ENCODE results near the gene IL1RAPL1.
A peak's percentile ranks its signal among the peaks of the same experiment; 100 is the strongest.

Gene IL1RAPL1

GRCh38 chrX:28626515-28626914 is 39.3 kb downstream of the IL1RAPL1 start:
- FAIRE-seq (no peak), DNase-seq (ENCODE audit: low spot score) (no peak)

DNA sequence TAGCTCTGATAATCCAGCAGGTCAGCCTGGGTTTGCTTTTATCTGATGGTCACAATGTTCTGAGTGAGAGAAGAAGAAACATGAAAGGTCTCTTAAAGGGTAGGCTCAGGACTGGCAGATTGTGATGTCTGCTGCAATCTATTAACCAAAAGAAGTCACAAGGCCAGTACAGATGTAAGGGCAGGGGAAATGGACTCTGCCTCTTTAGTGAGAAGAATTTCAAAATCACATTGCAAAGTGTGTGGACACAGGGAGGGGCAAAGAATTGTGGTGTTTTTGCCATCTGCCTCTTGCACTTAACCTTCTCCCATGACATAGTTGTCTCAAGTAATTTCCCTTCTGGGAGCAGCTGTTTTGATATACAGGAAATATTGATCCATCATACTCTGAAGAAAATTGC is 40.9 kb downstream of the IL1RAPL1 start:
- FAIRE-seq (no peak), DNase-seq (ENCODE audit: low spot score) (no peak)

- FAIRE-seq (no peak), DNase-seq (ENCODE audit: low spot score) (no peak)
Measured at GRCh38 chrX:28638775-28639174, 51.5 kb downstream of the IL1RAPL1 start.

DNA sequence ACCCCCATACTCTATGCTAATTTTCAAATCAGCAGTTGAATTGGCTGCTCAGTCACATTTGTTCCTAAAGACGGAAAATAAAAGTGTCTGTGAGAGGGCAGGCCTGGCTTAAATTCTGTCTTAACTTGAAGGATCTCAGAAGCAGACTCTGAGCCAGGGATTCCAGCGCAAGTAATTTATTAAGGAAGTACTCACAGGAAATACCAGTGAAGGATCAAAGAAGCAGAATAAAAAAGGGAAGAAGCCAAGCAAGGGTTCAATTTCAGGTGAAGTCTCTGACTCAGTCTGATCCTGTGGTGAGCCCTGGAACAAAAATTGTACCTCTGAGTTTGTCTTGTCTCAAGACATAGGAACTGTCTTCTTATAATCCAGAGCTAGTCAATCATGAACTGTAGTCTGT is 52.2 kb downstream of the IL1RAPL1 start:
- FAIRE-seq (no peak), DNase-seq (ENCODE audit: low spot score) (peak; percentile 0)

- DNase-seq (ENCODE audit: low spot score), result no peak
- FAIRE-seq, result no peak
Measured at GRCh38 chrX:28649541-28649940, 62.3 kb downstream of the IL1RAPL1 start.

DNA sequence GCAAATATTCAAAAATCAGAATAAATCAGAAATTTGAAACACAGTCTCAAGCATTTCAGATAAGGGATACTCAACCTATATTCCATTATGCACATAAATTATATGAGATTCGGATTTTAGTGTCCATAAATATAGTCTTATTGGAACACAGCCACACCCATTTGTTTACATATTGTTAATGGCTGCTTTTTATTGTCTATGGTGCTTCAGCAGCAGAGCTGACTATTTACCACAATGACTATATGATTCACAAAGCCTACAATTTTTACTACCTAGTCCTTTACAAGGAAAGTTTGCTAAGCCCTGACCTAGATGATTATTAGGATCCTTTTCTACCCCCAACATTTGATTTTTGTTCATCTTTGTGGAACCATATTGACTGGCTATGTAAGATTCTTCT is 63.9 kb downstream of the IL1RAPL1 start:
- DNase-seq (ENCODE audit: low spot score) (no peak), FAIRE-seq (no peak)

DNA sequence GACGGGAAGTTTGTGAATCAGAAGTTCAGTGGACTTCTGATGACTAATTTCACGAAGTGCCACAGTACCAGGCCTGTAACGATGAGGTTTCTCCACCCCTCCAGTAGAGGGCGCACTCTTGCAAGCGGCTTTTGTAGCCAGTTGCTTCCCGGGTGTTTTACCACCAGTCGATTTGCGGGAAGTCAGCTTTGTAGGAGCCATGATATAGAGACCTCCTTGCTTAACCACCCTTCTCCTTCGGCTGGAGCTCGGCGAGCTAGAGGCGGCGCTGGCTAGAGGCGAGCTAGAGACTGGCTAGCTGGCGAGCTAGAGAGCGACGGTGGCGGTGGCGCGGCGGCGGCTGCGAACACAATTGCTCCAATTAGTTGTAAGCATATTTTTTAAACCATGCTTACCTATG is 72.0 kb downstream of the IL1RAPL1 start:
- FAIRE-seq, result no peak
- DNase-seq (ENCODE audit: low spot score), result peak; percentile 0

DNA sequence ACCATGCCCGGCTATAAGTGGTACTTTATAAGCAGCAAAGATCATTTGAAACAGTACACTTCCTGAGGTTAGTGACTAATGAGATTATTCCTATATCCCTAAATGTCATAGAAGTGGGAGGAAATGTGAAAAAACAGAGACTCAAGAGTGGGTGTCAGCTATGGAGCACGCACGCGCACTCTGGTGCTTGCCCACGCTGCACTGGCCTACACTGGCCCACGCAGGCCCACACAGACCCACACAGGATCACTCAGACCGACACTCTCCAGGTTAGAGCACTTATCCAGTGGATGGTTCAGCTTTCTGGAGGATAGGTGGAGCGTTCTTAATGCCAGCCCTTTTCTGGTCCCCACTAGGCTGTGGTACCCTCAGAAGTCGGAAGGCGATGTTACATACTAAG is 78.5 kb downstream of the IL1RAPL1 start:
- no peak for FAIRE-seq
- DNase-seq (ENCODE audit: low spot score), result no peak

DNA sequence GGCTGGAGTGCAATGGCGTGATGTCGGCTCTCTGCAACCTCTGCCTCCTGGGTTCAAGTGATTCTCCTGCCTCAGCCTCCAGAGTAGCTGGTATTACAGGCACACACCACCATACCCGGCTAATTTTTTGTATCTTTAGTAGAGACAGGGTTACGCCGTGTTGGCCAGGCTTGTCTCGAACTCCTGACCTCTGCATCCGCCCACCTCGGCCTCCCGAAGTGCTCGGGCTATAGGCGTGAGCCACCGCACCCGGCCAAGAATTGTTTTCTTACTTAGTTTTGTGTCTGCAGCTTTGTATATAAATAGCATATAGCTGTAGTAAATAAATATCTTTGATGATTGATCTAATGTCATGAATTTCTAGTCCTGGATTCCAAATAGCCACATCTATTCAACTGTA is 81.1 kb downstream of the IL1RAPL1 start:
- DNase-seq (ENCODE audit: low spot score) (no peak), FAIRE-seq (no peak)

DNA sequence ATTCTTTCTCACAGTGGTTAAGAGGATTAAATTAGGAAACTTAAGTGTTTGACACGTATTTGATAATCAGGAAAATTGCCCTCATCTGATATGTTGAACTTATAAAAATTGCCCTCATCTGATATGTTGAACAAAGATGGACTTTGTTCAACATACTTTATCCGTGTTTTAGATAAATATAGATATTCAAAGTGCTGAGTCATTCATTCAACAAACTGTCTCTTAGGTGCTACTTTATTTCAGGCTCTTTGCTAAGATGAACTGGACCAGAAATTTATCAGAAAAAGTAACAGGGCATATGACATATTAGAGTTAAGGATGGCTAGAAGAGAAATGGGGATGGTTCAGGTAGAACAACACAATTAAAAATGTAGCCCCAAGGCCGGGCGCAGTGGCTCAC is 81.7 kb downstream of the IL1RAPL1 start:
- FAIRE-seq, result no peak
- DNase-seq (ENCODE audit: low spot score), result no peak

DNA sequence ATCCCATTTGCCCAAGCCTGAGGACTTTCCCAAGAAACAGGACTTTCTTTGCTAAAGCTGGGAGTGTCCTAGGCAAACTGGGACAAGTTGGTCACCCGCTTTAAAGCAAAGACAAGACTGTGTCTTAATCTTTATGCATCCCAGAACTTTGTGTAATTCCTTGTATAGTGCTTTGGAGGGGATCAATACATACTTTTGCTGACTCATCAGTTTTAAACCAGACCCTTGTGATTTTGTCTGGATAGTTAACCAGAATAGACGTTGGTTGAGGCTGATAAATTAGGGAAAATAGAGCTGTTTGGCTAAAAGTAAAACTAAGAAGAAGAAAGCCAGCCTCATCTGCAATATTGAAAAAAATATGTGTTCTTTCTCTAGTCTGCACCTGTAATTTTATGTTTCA is 82.8 kb downstream of the IL1RAPL1 start:
- FAIRE-seq, result no peak
- DNase-seq (ENCODE audit: low spot score), result no peak

GRCh38 chrX:28675173-28675572 is 87.9 kb downstream of the IL1RAPL1 start:
- DNase-seq (ENCODE audit: low spot score) (no peak), FAIRE-seq (no peak)

- FAIRE-seq, result no peak
- DNase-seq (ENCODE audit: low spot score), result no peak
Measured at GRCh38 chrX:28693101-28693500, 105.9 kb downstream of the IL1RAPL1 start.

GRCh38 chrX:28697732-28698131 is 110.5 kb downstream of the IL1RAPL1 start:
- DNase-seq (ENCODE audit: low spot score) (no peak), FAIRE-seq (no peak)

DNA sequence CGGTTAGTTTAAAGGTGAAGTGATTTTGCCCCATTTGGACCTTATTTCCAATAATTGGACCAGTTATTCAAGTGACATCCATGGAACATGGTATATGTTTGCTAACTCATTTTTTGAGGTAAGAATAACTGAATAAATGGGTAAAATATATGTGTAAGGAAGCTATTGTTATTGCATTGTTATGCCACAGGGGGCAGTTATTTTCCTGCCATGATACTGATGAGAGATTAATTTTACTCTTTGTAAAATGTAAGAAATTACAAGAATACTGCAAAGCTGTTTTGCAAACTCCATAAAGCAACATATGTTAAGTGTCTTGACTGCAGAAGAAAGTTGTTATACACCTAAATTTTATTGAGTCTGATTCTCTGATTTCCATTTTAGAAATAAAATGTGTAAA is 114.0 kb downstream of the IL1RAPL1 start:
- DNase-seq (ENCODE audit: low spot score) (no peak), FAIRE-seq (no peak)

GRCh38 chrX:28706964-28707363 is 119.7 kb downstream of the IL1RAPL1 start:
- FAIRE-seq (no peak), DNase-seq (ENCODE audit: low spot score) (no peak)

DNA sequence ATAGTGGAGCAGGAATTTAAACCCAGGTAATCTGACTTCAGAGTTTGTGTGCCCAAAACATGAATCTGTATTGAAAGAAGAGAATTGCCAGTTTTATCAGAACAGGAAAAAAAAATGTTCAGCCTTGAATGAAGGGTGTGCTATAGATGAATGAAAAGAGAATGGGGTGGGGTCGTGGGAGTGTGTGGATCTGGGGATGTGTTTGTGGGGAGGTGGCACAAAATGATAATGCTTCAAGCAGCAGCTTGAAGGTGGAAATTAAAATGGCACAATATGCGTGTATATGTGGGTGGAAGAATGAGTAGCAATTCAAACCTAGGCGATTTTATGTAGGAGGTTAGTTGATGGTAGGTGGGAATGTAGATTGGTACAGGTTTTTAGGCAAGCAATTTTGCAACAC is 122.2 kb downstream of the IL1RAPL1 start:
- FAIRE-seq, result no peak

GRCh38 chrX:28717864-28718263 is 130.6 kb downstream of the IL1RAPL1 start:
- no peak for DNase-seq (ENCODE audit: low spot score)
- FAIRE-seq, result no peak

More for the DNA sequence above, 122.2 kb downstream of the IL1RAPL1 start:
- no peak for DNase-seq (ENCODE audit: low spot score)

DNA sequence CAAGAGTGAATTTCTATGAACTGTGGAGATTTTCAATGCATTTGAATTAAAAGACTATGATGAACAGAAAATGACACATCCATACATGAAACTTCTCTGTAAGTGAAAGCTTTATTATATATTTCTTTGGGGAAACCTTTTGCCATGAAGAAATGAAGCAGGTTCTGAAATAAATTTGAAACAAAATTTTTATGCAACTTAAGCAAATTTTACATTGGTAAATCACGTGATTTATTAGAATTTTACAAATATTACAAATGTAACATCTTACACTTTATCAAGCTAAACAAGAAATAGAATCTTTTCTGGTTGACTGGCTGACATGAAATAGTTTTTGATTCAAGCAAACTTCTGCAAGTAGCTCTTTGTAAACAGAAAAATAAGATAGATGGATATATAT is 131.2 kb downstream of the IL1RAPL1 start:
- DNase-seq (ENCODE audit: low spot score) (no peak), FAIRE-seq (no peak)

GRCh38 chrX:28719620-28720019 is 132.4 kb downstream of the IL1RAPL1 start:
- DNase-seq (ENCODE audit: low spot score), result no peak
- FAIRE-seq, result no peak

- FAIRE-seq (no peak), DNase-seq (ENCODE audit: low spot score) (no peak)
Measured at GRCh38 chrX:28752330-28752729, 165.1 kb downstream of the IL1RAPL1 start.

DNA sequence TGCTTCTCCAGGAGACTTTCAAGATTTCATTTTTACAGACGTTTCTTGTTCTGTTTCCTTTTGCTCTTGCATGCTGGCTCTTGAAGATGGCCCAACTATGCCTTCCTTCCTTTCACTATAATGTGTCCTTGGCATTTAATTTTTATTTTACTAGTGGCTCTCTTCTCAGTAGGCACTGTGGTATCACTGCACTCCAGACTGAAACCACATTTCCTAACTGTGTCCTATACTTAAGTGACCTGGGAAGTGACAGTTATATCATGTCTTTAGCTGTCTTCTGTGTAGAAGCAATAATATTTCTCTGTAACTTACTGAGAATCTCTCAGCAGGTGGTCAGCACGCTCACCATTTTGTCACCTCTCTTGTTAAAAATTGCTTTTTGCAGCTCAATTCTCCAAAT is 168.9 kb downstream of the IL1RAPL1 start:
- DNase-seq (ENCODE audit: low spot score), result no peak
- no peak for FAIRE-seq

DNA sequence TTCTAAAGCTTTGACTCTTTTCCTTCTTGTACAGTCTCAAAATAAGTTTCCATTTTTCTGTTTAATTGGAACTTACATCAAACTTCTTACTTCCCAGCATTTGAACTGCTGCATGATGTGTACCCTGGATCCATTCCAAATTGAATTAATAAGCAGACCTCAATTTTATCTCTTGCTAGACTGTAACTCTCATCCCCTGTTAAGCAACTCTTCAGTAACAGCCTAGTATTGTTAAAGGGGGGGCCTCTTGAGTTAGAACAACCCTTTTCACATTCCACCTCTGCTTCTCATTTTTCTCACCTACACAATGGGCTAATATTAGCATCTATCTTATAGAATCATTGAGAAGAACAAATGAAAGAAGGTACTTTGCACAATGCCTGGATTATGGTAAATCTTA is 169.4 kb downstream of the IL1RAPL1 start:
- no peak for FAIRE-seq
- no peak for DNase-seq (ENCODE audit: low spot score)

DNA sequence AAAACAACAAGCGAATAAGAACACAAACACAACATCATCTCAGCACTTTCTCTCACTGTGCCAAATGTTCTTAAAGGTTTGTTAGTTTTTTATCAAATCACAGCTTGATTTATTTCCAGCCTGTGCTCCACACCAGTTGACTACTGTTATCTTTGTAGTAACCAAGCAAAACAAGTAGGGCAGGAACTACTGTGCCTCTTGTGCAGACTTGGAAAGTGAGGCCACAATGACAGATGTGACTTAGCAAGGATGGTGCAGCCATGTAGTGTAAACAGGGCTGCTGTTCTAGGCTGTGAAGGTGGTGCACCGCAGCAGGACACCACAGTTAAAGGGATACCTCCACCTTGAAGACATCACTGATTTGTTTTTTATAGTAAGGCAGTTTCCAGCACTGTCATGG is 170.0 kb downstream of the IL1RAPL1 start:
- FAIRE-seq, result no peak
- no peak for DNase-seq (ENCODE audit: low spot score)
